ENCODE data around the gene GPHN. TPM values are rescaled to one million over a fixed set of nuclear protein-coding genes. Genes with fewer than 3 reads are reported as not detected.
"Not testable (repeated sequence)": the region's sequence is repeated elsewhere in the genome, so short reads cannot be mapped to it uniquely, and the experiment has no call there.

GPHN gene
- polyA plus RNA-seq, 1 of the 3 experiments (the other 2 are of a cell fraction): 6.9 TPM

GRCh38 chr14:66833816-66834215 lies 325.9 kb downstream of the GPHN start:
- H2AFZ ChIP-seq (ENCODE audit: low read depth): no peak overlapping the region
- CTCF ChIA-PET: no interaction called here
- no peaks in the 10 kb centered on the region for H3K79me2 ChIP-seq (ENCODE audit: insufficient read depth)
- H3K27me3 ChIP-seq (ENCODE audit: insufficient read depth): no peaks in the 10 kb centered on the region
- POLR2A ChIA-PET: no interaction called here
- H3K36me3 ChIP-seq (replicated peaks in 1 of 2; ENCODE audit: control insufficient read depth in 1 of 2, insufficient read depth in 2 of 2, low read length in 1 of 2): no peaks in the 10 kb centered on the region
- H3K9ac ChIP-seq: no peak overlapping the region
- no peak for DNase-seq
- H3K4me2 ChIP-seq: no peak overlapping the region
- H3K4me3 ChIP-seq (ENCODE audit: low read depth in 2 of 2, low read length in 1 of 2): no peak overlapping the region
- 99% methylated on average over 2 of the region's 2 CpGs for WGBS (ENCODE audit: low lambda C conversion rate)
- H3F3A ChIP-seq (replicated peaks; ENCODE audit: insufficient read depth): no peaks in the 10 kb centered on the region
- no peaks in the 10 kb centered on the region; the same call in 1 of the 2 replicates for H3K9me2 ChIP-seq
- no peak overlapping the region for H3K27ac ChIP-seq (ENCODE audit: low read depth in 2 of 2, low read length in 1 of 2)
- no peaks in the 10 kb centered on the region for H4K20me1 ChIP-seq (ENCODE audit: insufficient read depth)
- peaks cover 0 to 5% of the 10 kb centered on the region in 2 experiments; a peak in 1 of 4 replicates for H3K4me1 ChIP-seq (ENCODE audit: control insufficient read depth in 1 of 2, insufficient read depth in 2 of 2, low read depth in 1 of 2, low read length in 1 of 2)
- no peak for TF ChIP-seq TAF1 (IDR thresholded peaks at IDR 0.05; ENCODE audit: borderline replicate concordance, low read depth, low read length)
- no peak for TF ChIP-seq JUND (IDR thresholded peaks at IDR 0.05)
- no peak for TF ChIP-seq MEF2A (IDR thresholded peaks at IDR 0.05; ENCODE audit: borderline replicate concordance, low read depth)
- TF ChIP-seq, protein P1, sequence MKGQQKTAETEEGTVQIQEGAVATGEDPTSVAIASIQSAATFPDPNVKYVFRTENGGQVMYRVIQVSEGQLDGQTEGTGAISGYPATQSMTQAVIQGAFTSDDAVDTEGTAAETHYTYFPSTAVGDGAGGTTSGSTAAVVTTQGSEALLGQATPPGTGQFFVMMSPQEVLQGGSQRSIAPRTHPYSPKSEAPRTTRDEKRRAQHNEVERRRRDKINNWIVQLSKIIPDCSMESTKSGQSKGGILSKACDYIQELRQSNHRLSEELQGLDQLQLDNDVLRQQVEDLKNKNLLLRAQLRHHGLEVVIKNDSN (IDR thresholded peaks at IDR 0.05; ENCODE audit: borderline replicate concordance, low read depth): no peak
- no peak for TF ChIP-seq NFIC (IDR thresholded peaks at IDR 0.05; ENCODE audit: borderline replicate concordance)
- TF ChIP-seq RXRA (IDR thresholded peaks at IDR 0.05; ENCODE audit: borderline replicate concordance, low read depth): no peak
- TF ChIP-seq GABPA (IDR thresholded peaks at IDR 0.05; ENCODE audit: low read depth): no peak
- TF ChIP-seq TEAD4 (IDR thresholded peaks at IDR 0.05; ENCODE audit: borderline replicate concordance, insufficient read depth): no peak
- TF ChIP-seq USF2 (IDR thresholded peaks at IDR 0.05; ENCODE audit: borderline replicate concordance, low read depth, low read length): no peak
- H3K9me3 ChIP-seq: no peaks in the 10 kb centered on the region

- H2AFZ ChIP-seq (ENCODE audit: low read depth); DNase-seq; H3K9me3 ChIP-seq; H3K9me2 ChIP-seq; H4K20me1 ChIP-seq (ENCODE audit: insufficient read depth); H3K27me3 ChIP-seq (ENCODE audit: insufficient read depth); H3K4me1 ChIP-seq (ENCODE audit: control insufficient read depth in 1 of 2, insufficient read depth in 2 of 2, low read depth in 1 of 2, low read length in 1 of 2); H3K27ac ChIP-seq (ENCODE audit: low read depth in 2 of 2, low read length in 1 of 2); POLR2A ChIA-PET; H3K9ac ChIP-seq; H3F3A ChIP-seq (replicated peaks; ENCODE audit: insufficient read depth); H3K4me2 ChIP-seq; H3K79me2 ChIP-seq (ENCODE audit: insufficient read depth); CTCF ChIA-PET; H3K36me3 ChIP-seq (replicated peaks in 1 of 2; ENCODE audit: control insufficient read depth in 1 of 2, insufficient read depth in 2 of 2, low read length in 1 of 2); H3K4me3 ChIP-seq (ENCODE audit: low read depth in 2 of 2, low read length in 1 of 2): not testable (repeated sequence)
- WGBS (ENCODE audit: low lambda C conversion rate): 79% methylated on average over 2 of the region's 2 CpGs
Observed at GRCh38 chr14:66837436-66837835, 329.5 kb downstream of the GPHN start.

DNA sequence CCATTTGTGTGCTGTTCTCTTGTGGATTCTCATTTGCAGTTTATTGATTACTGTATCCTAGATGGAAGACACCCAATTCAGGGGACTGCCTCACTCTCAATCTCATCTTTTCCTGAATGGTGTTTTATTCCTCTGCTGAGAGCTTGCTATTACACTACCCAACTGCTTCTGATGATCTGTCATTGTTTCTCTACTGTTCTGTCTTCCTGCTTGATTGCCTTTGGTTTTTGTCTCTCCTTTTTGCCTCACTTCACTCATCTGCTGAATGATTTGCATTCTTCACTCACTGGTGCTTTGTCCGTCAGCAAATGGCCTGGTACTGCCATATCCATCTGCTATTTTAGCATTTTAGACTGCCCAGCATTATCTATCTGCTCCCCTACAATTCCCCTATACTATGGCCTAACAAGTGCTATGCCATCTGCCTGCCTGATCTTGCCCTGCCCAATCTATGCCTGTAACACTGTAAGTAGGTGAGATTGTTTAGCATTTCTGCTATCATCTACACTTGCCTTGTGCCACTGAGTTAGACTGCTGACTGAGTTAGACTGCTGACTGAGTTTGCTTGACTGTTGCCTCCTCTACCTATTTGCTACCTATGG lies 335.1 kb downstream of the GPHN start:
- Histone ChIP-seq H3K36me3 (replicated peaks in 1 of 2; ENCODE audit: control insufficient read depth in 1 of 2, insufficient read depth in 2 of 2, low read length in 1 of 2) (no peaks in the 10 kb centered on the region), H3K9ac (no peak overlapping the region), H3K4me3 (ENCODE audit: low read depth in 2 of 2, low read length in 1 of 2) (no peak overlapping the region), H3K4me1 (ENCODE audit: control insufficient read depth in 1 of 2, insufficient read depth in 2 of 2, low read depth in 1 of 2, low read length in 1 of 2) (no peaks in the 10 kb centered on the region), H3K9me2 (no peaks in the 10 kb centered on the region), H3K4me2 (no peak overlapping the region), H3F3A (replicated peaks; ENCODE audit: insufficient read depth) (no peaks in the 10 kb centered on the region), H3K27ac (ENCODE audit: low read depth in 2 of 2, low read length in 1 of 2) (no peak overlapping the region), H3K79me2 (ENCODE audit: insufficient read depth) (no peaks in the 10 kb centered on the region), H3K27me3 (ENCODE audit: insufficient read depth) (no peaks in the 10 kb centered on the region), H2AFZ (ENCODE audit: low read depth) (no peak overlapping the region), H4K20me1 (ENCODE audit: insufficient read depth) (no peaks in the 10 kb centered on the region), H3K9me3 (no peaks in the 10 kb centered on the region)
- no peak for DNase-seq
- WGBS (ENCODE audit: low lambda C conversion rate): 100% methylated on average over 1 of the region's 1 CpG
- ChIA-PET POLR2A (no interaction called here), CTCF (no interaction called here)
- TF ChIP-seq POLR2AphosphoS5 (IDR thresholded peaks at IDR 0.05; ENCODE audit: low read depth, low read length) (no peak), CHD2 (IDR thresholded peaks at IDR 0.05; ENCODE audit: low read length, partially characterized antibody) (no peak), MEF2A (IDR thresholded peaks at IDR 0.05; ENCODE audit: borderline replicate concordance, low read depth) (no peak), USF2 (IDR thresholded peaks at IDR 0.05; ENCODE audit: borderline replicate concordance, low read depth, low read length) (no peak), NRF1 (IDR thresholded peaks at IDR 0.05; ENCODE audit: low read depth, low read length) (no peak), RXRA (IDR thresholded peaks at IDR 0.05; ENCODE audit: borderline replicate concordance, low read depth) (no peak), MXI1 (IDR thresholded peaks at IDR 0.05; ENCODE audit: low read depth, low read length) (no peak)
- TF ChIP-seq, protein P2, sequence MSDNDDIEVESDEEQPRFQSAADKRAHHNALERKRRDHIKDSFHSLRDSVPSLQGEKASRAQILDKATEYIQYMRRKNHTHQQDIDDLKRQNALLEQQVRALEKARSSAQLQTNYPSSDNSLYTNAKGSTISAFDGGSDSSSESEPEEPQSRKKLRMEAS (IDR thresholded peaks at IDR 0.05; ENCODE audit: low read depth): no peak

All from SK-N-SH (cell line).